ENCODE results near the gene ZNF705A.
A peak's percentile ranks its signal among the peaks of the same experiment; 100 is the strongest.
"Not testable (repeated sequence)": the region's sequence is repeated elsewhere in the genome, so short reads cannot be mapped to it uniquely, and the experiment has no call there.

ZNF705A gene

DNA sequence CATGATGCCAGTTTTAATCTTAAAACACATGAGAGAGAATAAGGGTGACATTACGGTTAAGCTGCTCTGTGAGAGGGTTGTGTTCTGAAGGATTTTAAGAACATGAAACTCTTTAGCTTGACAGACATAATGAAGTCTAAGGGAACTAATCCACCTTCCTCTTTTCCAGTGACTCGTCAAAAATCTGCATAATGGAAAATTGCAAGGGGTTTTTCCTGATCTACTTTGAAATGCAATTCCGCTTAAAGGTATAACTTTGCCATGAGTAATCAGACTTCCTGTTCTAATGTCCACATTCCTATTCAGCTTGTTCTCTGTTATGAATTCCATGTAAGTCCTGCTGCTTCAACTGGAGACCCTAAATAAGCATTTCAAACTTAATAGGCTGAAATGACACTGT is at the start of gene ZNF705A:
ZNF705A (plus strand) TSS at position 171 of the 400 bp plus-strand sequence. CDS start 15,611 bp downstream, outside the sequence.
- DNase-seq: no peak

DNA sequence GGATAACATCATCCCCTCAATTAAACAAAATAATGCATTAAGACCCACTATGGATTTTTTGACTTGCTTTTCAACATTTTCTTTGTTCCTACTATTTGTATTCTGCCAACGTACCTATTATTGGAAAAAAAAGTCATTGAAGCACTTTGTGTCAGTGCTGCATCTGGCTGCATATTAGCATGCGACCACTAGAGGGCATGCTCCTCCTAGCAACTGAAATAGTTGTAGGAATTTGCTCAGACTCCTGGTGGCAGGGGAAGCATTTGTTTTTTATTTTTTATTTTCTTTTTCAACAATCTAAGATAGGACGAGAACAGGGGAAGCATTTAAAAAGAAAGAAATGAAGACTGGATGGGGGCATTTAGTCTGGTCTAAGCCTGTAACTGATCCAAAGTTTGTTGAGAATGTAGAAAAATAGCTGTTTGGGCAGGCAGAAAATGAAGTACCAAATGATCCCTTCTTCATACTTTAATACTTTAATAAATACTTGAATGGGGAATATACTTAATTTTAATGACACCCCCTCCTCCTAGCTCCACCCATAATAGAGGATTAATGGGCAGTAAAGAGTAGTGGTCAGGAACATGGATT is 47.9 kb upstream of the ZNF705A start:
- DNase-seq: peak; percentile 84

DNA sequence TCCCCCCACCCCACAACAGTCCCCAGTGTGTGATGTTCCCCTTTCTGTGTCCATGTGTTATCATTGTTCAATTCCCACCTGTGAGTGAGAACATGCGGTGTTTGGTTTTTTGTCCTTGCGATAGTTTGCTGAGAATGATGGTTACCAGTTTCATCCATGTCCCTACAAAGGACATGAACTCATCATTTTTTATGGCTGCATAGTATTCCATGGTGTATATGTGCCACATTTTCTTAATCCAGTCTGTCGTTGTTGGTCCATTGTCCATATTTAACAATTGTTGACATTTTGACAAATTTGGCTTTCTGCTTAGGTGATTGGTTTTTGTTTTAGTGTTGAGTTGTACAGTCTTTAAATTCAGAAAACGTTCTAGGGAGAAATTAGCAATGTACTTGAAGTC is 43.7 kb upstream of the ZNF705A start:
- DNase-seq: not testable (repeated sequence)

DNA sequence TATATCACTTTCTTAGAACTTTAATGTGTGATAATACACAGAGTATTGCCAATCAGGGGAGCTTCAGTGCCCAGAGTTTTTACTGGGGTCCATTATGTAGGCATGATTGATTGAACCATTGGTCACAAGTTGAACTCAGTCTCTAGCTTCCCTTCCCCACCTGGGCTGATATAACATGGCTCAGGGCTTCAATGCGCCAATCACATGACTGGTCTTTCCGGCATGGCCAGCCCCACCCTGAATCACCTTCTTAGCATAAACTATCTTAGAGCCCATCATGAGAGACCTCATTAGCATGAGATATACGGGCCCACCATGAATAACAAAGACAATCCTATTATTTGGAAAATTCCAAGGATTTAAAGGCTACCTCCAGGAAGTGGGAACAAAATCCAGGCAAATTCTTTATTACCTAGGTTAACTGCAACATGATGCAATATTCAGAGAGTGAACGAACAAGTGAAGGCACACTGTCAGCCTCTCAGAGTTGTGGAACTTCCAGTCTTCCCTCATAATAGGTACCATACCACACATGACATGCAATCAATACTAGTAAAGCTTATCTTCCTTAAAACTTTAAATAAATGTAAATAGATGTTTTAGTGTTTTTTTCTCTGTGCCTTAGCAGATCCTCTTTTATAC is 36.6 kb upstream of the ZNF705A start:
- no peak for DNase-seq

DNA sequence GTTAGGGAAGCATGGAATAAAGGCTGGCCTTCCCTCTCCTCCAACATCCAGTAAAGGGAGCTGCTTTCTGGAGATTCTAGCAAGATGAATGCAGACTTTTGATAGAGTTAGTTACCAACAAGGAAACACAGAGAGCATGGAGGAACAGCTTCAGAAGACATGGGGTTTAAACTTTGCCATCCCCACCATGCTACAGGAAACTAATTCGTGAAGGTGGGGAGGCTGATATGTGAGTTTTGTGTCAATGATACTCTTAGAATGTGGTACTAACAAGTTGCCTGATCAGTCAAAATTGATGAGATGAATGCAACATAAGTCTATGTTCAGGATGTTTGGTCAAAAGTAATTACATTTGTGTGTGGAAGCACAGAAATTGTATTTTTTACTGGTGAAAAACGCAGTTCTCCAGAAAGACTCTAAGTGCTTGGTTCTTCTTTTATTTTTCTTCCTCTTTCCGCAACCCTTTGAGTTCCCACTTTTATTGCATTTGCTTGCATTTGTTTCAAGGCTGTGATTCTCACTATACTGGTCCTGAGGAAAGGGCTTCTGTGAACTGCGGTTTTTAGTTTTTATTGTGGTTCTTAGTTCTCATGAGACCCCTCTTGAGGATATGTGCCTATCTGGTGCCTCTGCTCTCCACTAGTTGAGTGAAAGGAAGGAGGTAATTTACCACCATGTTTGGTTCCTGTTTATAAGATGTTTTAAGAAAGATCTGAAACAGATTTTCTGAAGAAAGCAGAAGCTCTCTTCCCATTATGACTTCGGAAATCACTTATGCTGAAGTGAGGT is 33.5 kb upstream of the ZNF705A start, which contains the start of gene CLEC4A:
CLEC4A (plus strand) TSS at position 494 of the 789 bp plus-strand sequence; CDS start at position 756, 262 bp downstream.
- no peak for DNase-seq

DNA sequence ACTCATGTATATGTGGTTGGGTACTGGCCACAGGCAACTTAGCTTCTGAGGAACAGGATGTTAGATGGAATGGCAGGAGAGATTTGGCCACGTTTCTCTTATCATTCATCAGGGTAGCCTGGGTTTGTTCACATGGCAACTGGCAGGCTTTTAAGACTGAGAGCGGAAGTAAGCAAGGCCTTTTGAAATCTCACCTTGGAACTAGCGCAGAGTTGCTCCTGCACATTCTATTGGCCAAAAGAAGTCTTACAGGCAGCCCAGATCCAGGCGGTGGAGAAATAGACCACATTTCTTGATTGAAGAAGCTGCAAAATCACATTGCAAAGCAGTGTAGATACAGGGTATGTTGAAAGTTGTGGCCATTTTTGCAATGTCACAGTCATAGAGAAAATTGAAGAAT is 29.7 kb upstream of the ZNF705A start:
- DNase-seq: no peak

DNA sequence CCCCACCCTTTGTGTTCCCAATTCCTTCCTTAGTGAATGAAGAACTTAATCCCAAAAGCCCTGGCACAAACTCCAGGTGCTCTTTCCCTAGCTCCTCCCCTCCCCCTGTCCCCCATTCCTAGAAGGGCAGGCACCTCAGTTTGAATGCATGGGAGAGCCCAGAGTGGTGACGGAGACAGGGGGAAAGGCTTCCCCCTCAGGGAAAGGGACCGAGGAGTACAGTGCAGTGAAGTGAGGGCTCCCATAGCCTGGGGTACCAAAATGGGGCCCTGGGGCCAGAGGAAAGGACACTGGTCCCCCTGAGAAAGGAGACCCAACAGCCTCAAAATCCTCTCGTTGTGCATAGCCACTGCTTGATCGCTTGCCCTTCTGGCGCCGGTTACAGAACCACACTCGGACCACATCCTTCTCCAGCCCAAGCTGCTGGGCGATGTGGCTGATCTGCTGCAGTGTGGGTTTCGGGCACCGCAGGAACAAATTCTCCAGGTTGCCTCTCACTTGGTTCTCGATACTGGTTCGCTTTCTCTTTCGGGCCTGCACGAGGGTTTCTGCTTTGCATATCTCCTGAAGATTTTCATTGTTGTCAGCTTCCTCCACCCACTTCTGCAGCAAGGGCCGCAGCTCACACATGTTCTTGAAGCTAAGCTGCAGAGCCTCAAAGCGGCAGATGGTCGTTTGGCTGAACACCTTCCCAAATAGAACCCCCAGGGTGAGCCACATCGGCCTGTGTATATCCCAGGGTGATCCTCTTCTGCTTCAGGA is 23.0 kb upstream of the ZNF705A start:
- DNase-seq: not testable (repeated sequence)

DNA sequence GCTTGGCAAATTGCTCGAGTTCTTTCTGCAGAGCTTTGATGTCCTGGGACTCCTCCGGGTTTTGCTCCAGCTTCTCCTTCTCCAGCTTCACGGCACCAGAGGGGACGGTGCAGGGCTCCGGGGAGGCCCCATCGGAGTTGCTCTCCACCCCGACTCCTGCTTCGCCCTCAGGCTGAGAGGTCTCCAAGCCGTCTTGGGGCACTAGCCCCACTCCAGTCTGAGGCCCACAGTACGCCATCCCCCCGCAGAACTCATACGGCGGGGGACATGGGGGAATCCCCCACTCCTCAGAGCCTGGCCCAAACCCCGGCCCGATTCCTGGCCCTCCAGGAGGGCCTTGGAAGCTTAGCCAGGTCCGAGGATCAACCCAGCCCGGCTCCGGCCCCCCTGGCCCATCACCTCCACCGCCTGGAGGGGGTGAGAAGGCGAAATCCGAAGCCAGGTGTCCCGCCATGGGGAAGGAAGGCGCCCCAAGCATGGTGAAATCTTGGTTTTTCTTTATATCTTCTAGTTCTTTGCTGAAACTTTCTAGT is 22.4 kb upstream of the ZNF705A start:
- not testable (repeated sequence) for DNase-seq

DNA sequence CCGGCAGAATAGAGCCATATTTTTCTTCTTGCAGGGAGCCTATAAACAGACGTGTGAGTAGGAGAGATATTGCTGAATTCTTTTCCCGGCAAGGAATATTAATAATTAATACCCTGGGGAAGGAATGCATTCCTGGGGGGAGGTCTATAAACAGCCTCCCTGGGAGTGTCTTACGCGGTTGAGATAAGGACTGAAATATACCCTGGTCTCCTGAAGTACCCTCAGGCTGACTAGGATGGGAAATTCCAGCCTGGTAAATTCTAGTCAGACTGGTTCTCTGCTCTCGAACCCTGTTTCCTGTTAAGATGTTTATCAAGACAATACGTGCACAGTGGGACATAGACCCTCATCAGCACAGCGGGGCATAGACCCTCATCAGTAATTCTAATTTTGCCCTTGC is 15.2 kb upstream of the ZNF705A start:
- DNase-seq: not testable (repeated sequence)

DNA sequence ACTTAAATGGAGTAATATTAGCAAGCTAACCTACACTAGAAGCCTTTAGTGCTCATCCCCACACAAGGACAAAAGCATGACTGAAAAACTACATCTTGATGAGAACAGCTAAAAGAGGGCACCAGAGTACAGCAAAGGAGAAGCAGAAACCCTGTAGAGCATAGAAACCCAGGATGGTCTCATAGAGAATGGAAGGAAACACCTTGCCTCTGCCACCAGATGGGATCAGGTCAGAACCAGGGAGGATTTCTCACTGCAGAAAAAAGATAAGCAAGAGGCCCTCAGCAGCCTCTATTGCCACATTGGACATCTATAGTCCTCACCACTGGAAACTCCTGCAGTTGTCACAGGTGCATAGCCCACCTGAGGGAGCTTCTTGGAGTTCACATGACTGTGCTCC is 13.6 kb upstream of the ZNF705A start:
- no peak for DNase-seq

DNA sequence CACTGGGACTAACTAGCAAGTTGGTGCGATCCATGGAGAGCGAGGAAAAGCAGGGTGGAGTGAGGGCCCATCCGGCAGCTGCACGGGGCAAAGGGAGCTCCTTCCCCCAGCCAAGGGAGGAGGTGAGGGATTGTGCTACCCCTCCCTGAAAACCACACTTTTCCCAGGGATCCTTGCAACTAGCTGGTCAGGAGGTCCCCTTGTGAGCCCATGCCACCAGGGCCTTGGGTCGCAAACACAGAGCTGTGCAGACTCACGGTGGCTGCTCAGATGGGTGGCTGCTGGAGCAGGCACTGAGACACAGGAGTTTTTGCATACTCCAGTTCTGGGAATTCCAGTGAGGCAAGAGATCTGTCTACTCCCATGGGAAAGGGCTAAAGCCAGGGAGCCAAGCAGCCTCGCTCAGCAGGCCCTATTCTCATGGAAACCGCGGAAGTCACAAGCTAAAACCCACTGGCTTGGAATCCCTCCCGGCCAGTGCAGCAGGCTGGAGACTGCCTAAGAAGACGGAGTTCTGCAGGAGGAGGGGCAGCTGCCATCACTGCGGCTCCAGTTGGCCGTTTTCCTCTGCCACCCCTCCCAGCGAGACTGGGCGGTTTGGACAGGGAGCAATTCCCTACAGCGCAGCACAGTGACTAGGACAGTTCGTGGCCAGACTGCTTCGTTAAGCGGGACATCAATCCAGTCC is 10.9 kb upstream of the ZNF705A start:
- DNase-seq: no peak

DNA sequence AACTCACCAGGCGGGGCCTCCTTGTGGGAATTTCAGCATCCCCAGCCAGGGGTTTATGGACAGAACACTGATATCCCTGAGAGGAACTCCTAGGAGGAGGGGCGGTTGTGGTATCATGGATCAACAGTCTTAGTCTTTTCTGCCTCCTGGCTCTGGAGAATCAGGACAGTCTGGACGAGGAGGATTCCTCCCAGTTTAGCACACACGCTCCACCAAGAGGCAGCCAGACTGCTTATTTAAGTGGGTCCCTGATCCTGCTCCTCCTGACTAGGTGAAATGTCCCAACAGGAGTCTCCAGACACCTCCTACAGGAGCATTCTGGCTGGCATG is 10.4 kb upstream of the ZNF705A start:
- DNase-seq: no peak

DNA sequence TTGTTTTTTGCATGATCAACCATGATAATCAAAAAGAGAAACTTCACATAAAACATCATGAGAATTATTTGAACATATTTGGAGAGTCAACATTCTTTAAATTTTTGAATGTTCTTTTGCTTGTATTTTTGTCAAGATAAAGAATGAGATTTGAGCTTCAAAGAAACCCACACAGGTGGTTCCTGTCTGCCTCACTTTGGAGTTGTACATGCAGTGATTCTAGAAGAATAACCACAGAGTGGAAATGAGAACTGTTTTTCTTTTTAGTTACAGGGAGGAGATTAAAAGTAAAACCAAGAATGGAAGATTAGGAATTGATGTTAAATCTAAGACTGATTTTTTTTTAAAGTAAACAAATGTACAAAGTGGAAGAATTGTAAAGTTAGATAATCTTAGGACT is 2.3 kb upstream of the ZNF705A start:
- DNase-seq: no peak

DNA sequence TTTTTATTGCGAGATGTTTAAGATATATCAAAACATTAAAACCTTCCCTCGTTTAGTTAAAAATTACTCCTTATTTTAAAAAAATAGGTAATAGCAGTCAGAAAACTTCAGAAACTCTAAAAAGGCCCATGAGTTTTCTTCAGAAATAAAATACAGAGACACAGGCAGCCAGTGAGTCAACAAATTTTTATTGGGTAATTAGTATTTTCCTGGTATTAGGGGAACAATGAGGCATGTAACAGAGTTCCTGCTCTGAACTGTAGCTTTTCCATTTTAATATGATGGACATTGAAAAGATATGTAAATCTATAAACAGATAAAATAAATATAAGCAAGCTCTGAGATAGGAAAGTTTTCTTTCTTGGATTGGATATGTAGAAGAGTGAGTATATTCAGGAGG is 399 bp upstream of the ZNF705A start:
- DNase-seq: no peak

DNA sequence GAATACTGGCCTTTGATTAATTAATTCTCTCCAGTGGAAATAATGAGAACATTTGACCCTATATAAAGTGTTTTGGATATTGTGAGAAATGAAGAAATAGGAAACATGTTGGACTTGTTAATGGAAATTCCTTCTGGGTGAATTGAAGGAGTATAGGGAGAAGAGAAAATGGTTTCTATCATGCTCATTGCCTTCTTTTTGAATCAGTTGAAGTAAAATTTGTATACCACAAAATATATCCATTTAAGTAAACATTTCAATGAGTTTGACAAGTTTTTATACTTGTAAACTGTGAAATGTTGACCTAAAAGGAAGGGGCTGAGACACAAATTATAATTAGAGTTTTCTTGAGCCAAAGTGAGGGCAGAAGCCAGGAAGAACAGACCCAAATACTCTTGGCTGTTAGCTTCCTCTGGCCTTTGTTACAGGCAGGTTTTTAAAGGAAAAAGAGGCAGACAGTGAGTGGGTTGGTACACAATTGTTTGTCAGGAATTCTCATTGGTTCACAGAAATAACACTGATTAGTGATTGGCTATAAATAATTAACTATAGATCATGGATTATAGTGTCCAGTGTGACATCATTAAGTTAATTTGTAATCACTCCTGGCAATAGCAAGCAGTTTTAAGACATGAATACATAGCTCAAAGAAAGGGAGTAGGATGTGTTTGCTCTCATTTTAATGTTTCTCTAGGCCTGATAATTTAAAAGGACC is 826 bp downstream of the ZNF705A start:
- DNase-seq: no peak

DNA sequence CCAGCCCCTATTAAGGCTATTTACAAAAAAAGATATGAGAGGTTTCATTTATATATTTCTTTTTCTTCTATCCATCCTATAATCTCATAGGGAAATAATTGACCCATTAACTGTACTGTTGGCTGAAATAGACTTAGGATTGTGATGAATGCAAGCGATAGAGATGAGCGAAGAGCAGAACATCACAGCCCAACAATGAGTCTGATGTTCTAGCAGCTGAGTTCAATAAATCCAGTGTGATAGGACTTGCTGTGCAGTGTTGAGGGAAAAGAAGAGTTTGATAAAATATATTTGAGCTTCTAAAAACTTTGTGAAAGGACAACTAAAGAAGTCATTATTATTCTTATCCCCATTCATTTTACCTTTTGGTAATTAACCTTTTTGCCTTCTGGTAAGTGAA is 16.1 kb downstream of the ZNF705A start:
- DNase-seq: not testable (repeated sequence)

DNA sequence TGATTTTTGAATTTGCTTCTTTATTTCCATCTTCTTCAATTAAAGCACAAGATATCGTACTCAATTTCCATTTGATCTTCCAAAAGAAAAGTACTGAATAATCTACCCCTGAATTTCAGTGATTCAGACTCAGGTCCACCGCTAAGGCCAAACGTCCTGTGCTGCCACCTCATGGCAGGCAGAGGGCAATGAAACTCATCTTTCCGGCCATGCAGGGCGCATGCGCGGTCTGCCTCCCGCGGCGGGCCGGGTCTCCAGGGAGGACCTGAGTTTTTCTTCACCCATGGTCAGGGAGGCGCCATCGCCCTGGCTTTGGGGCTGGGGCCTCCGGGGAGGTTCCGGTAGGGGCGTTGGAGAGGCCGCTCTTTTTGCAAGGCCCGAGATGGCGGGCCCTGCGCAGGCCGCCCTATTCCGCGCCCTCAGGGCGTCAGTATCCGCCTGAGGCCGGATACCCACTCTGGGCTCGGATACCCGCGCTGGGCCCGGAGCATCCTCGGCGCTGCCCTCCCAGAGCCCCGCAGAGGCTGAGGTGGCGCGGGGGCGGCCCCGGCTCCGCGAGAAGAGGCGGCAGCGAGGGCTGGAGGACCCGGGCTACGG is 23.3 kb downstream of the ZNF705A start:
- DNase-seq: peak; percentile 84

DNA sequence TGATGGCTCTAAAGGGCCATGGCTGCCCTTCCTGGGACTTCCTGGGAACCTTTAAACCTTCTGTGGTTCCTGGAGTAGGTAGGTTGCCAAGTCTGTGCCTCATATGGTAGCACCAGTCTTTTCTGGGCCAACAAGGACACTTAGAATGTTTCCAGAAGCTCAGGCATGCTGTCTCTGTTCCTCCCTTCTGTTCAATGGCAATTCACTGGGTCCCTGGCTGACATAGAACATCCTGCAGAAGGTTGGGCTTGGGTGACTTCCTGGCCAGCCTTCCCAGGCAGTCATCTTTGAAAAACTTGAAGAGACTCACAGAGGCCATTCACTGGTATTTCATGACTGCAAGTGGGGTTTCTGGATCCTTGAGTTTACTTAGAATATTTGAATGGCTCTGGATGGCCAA is 24.5 kb downstream of the ZNF705A start:
- not testable (repeated sequence) for DNase-seq

DNA sequence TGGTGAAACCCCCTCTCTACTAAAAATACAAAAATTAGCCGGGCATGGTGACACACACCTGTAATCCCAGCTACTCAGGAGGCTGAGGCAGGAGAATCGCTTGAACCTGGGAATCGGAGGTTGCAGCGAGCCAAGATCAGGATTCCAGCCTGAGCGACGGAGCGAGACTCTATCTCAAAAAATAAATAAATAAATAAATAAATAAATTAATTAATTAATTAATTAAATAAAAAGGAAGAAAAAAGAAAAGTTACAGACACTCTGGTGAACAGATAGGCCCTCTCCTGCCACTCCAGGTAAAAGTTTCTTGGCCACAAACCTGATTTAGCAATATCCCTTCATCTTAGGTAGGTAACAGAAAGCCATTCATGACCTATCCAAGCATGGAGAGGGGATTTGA is 26.1 kb downstream of the ZNF705A start:
- DNase-seq: not testable (repeated sequence)

DNA sequence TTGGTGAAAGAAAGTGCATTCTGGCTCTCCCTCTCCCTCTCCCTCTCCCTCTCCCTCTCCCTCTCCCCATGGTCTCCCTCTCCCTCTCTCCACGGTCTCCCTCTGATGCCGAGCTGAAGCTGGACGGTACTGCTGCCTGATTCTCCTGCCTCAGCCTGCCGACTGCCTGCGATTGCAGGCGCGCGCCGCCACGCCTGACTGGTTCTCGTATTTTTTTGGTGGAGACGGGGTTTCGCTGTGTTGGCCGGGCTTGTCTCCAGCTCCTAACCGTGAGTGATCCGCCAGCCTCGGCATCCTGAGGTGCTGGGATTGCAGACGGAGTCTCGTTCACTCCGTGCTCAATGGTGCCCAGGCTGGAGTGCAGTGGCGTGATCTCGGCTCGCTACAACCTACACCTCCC is 26.5 kb downstream of the ZNF705A start:
- DNase-seq: not testable (repeated sequence)

DNA sequence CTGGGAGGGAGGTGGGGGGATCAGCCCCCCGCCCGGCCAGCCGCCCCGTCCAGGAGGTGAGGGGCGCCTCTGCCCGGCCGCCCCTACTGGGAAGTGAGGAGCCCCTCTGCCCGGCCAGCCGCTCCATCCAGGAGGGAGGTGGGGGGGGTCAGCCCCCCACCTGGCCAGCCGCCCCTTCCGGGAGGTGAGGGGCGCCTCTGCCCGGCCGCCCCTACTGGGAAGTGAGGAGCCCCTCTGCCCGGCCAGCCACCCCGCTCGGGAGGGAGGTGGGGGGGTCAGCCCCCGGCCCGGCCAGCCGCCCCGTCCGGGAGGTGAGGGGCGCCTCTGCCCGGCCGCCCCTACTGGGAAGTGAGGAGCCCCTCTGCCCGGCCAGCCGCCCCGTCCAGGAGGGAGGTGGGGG is 27.4 kb downstream of the ZNF705A start:
- DNase-seq: not testable (repeated sequence)
